Left lung (tissue), 10 donors: ENCODE measurements around the gene TLR8. TPM values are rescaled to one million over a fixed set of nuclear protein-coding genes. Genes with fewer than 3 reads are reported as not detected.

Source experiments
- ATAC-seq: fragments of 200-7000 bp; cut with Tn5 transposase; one replicate; pipeline ENCODE4 v1.9.1; 2020; ENCODE audit warnings: moderate library complexity
- DNase-seq, 4 donors: peaks; one replicate each; pipeline ENCODE4 v3.0.0-alpha.2; 2013 to 2020
- H3K27ac ChIP-seq, 2 donors: fragments of 200-600 bp; sonication (generic) in 1 of 2; one replicate each; pipeline versions ENCODE4 v1.5.0 to v1.8.0; 2020 to 2021
- H3K27me3 ChIP-seq, 2 donors: fragments of 200-600 bp; sonication (generic) in 1 of 2; one replicate each; pipeline versions ENCODE4 v1.5.0 to v1.8.0; 2020 to 2021
- H3K36me3 ChIP-seq, 2 donors: fragments of 200-600 bp; sonication (generic) in 1 of 2; one replicate each; pipeline versions ENCODE4 v1.5.0 to v1.8.0; 2020 to 2021
- H3K4me1 ChIP-seq, 2 donors: fragments of 200-600 bp; one replicate each; pipeline ENCODE4 v1.8.0; 2021
- H3K4me3 ChIP-seq, 2 donors: fragments of 200-600 bp; sonication (generic) in 1 of 2; one replicate each; pipeline versions ENCODE4 v1.5.0 to v1.8.0; 2020 to 2021; ENCODE audit warnings: mild to moderate bottlenecking in 1 of 2
- H3K9me3 ChIP-seq, 2 donors: fragments of 200-600 bp; sonication (generic) in 1 of 2; one replicate each; pipeline versions ENCODE4 v1.5.0 to v1.8.0; 2020 to 2021
- intact Hi-C, 2 donors: fragments of 100-400 bp; cut with DNase I; formaldehyde crosslinking; loops; one replicate each; pipeline versions ENCODE4 v1.11.2 to v1.14.2; 2022
- polyA plus RNA-seq, 6 donors: library from polyadenylated mRNA; unstranded; fragments of 120-200 nt; gene quantifications; one replicate each; pipeline ENCODE4 v1.2.1, GENCODE V29; 2013; ENCODE audit not compliant: insufficient read length in 6 of 6
- total RNA-seq, 2 donors: library from RNA; stranded (reverse); fragmentation: NEBNext Ultra II Directional; extraction: Animal tissue kit (Norgen Biotek cat#: 25700); gene quantifications; one replicate each; pipeline ENCODE4 v1.2.1, GENCODE V29; 2021
- TF ChIP-seq, protein P1 (sequence below), 2 donors: fragments of 200-600 bp; sonication (generic) in 1 of 2; IDR thresholded peaks; one replicate each; pipeline versions ENCODE4 v1.5.0 to v1.8.0; 2021; ENCODE audit warnings: antibody characterized with exemption in 2 of 2
- donor health status: DM: no; HTN: yes; CAD: no.
- donor health status: DM: no; HTN: no; CAD: no.

TLR8 gene
- total and polyA plus RNA-seq, 8 donors: 0.31 to 24.6 (median 0.53) TPM

DNA sequence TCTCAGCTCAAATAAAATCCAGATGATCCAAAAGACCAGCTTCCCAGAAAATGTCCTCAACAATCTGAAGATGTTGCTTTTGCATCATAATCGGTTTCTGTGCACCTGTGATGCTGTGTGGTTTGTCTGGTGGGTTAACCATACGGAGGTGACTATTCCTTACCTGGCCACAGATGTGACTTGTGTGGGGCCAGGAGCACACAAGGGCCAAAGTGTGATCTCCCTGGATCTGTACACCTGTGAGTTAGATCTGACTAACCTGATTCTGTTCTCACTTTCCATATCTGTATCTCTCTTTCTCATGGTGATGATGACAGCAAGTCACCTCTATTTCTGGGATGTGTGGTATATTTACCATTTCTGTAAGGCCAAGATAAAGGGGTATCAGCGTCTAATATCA, 18.7 kb upstream of the TLR8 start:
- Histone ChIP-seq H3K4me1 (peaks cover 0 to 6% of the 10 kb centered on the region in 2 donors), H3K36me3 (no peaks in the 10 kb centered on the region), H3K27ac (no peak overlapping the region), H3K9me3 (no peaks in the 10 kb centered on the region), H3K4me3 (no peak overlapping the region), H3K27me3 (no peaks in the 10 kb centered on the region)
- intact Hi-C loops: no loop called here
- no peak for ATAC-seq
- no peak for DNase-seq
- TF ChIP-seq, protein P1, sequence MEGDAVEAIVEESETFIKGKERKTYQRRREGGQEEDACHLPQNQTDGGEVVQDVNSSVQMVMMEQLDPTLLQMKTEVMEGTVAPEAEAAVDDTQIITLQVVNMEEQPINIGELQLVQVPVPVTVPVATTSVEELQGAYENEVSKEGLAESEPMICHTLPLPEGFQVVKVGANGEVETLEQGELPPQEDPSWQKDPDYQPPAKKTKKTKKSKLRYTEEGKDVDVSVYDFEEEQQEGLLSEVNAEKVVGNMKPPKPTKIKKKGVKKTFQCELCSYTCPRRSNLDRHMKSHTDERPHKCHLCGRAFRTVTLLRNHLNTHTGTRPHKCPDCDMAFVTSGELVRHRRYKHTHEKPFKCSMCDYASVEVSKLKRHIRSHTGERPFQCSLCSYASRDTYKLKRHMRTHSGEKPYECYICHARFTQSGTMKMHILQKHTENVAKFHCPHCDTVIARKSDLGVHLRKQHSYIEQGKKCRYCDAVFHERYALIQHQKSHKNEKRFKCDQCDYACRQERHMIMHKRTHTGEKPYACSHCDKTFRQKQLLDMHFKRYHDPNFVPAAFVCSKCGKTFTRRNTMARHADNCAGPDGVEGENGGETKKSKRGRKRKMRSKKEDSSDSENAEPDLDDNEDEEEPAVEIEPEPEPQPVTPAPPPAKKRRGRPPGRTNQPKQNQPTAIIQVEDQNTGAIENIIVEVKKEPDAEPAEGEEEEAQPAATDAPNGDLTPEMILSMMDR (IDR thresholded peaks at IDR 0.05): no peak

DNA sequence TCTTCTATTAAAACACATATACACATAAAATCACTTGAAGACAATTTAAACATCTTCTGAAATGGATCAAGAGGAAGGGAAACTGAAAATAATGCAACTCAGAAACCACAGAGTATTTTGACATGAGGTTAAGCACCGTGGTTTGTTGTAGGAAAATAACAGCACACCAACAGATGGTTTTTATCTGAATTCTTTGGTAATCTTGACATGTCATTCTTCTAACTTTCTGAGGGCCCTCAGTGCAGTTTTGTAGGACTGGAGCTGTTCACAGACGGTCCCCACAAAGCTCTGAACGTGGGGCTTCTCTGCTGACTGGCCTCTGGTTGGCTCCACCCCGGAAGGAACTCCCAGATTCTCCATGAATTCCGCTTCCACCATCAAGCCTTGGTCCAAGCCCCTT, 16.0 kb upstream of the TLR8 start:
- ATAC-seq (no peak), DNase-seq (no peak)
- Histone ChIP-seq H3K27me3 (no peaks in the 10 kb centered on the region), H3K9me3 (no peaks in the 10 kb centered on the region), H3K4me1 (peaks cover 0 to 13% of the 10 kb centered on the region in 2 donors), H3K36me3 (no peaks in the 10 kb centered on the region), H3K27ac (peak overlapping the region in 1 of 2 donors; percentile 53), H3K4me3 (no peak overlapping the region)
- TF ChIP-seq, protein P1 (IDR thresholded peaks at IDR 0.05): no peak
- intact Hi-C loops: no loop called here

DNA sequence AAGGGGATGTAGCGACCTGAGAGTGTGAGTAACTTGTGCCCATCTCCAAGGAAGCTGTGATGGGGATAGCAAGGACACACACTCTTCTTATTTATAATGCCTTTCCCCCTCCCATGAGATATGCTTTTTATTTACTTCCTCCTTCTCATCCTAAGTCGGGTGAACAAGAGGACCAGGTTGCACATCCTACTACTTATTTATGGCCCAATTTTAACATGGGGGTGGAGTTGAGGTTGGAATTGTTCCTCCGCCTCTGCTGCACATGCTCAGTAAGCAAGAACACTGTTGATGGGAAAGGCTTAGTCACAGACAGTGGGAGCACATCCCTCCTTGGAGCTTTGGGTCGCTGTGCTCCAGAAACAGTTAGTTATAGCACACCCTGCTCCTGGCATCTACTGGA, 15.2 kb upstream of the TLR8 start:
- no peak for ATAC-seq
- H3K4me1 ChIP-seq: peaks cover 0 to 13% of the 10 kb centered on the region in 2 donors
- H3K4me3 ChIP-seq: no peak overlapping the region
- no peak for DNase-seq
- no peaks in the 10 kb centered on the region for H3K27me3 ChIP-seq
- peak overlapping the region in 1 of 2 donors; percentile 53 for H3K27ac ChIP-seq
- H3K36me3 ChIP-seq: no peaks in the 10 kb centered on the region
- H3K9me3 ChIP-seq: no peaks in the 10 kb centered on the region
- TF ChIP-seq, protein P1 (IDR thresholded peaks at IDR 0.05): no peak
- intact Hi-C loops: no loop called here

DNA sequence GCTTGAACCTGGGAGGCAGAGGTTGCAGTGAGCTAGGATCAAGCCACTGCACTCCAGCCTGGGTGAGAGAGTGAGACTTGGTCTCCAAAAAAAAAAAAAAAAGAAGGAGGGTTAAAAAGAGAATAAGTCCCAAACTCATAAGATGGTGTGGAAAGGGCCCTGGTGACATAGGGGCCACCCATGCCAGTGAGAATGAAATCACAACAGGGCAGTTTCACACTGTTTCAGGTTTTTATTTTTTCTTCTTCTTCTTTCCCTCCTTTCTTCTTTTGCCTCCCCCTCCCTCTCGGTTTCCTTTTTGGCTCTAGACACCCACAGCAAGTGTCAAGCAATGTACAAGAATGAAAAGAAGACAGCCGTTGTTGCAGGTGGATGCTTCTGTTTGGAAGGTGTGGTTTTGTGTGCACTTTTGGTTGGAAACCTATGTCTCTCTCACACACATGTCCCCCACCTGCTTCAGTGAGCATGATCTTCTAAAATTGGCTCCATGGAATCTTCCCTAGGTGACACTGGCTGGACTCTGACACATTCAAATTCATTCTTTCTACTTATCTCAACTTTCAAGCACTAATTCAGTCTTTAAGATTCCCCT, 14.4 kb upstream of the TLR8 start:
- Histone ChIP-seq H3K27ac (no peak overlapping the region), H3K4me1 (peaks cover 0 to 13% of the 10 kb centered on the region in 2 donors), H3K27me3 (no peaks in the 10 kb centered on the region), H3K4me3 (no peak overlapping the region), H3K9me3 (no peaks in the 10 kb centered on the region), H3K36me3 (no peaks in the 10 kb centered on the region)
- intact Hi-C loops: no loop called here
- no peak for ATAC-seq
- DNase-seq: no peak
- TF ChIP-seq, protein P1 (IDR thresholded peaks at IDR 0.05): no peak

DNA sequence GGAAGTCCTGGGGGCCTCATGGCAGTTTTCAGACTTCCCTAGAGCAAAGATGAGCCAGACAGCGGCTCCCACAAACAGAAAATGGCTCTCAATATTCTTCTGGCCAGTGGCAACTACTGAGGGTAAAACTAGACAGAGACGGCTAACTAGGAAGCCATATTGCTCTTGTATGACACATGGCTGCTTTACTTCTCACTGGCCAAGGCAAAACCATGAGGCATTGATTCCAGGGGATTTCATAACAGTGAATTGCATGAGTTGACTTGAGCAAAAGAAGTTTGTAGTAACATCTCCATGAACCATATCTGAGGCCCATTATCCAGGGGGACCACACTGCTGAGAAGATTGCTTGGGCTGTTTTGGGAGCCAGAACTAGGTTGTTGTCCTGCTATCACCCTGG, 13.7 kb upstream of the TLR8 start:
- DNase-seq: no peak
- TF ChIP-seq, protein P1 (IDR thresholded peaks at IDR 0.05): no peak
- Histone ChIP-seq H3K4me1 (peaks cover 0 to 13% of the 10 kb centered on the region in 2 donors), H3K27me3 (no peaks in the 10 kb centered on the region), H3K4me3 (no peak overlapping the region), H3K27ac (no peak overlapping the region), H3K9me3 (no peaks in the 10 kb centered on the region), H3K36me3 (no peaks in the 10 kb centered on the region)
- no peak for ATAC-seq
- intact Hi-C loops: no loop called here
